Endothelial cell of umbilical vein (primary cell): Measurements from ENCODE around the gene UBE2G1. TPM values are rescaled to one million over a fixed set of nuclear protein-coding genes. Genes with fewer than 3 reads are reported as not detected.

Source experiments
- BruUV-seq: library from RNA; stranded (reverse); fragments of 400-500 nt; replicated peaks from 2 replicates; lab custom pipeline; 2021; lab: Mats Ljungman, UMichigan
- CTCF ChIA-PET: fragments of 300-600, 350-600 bp; sonication (Branson Sonifier 250); formaldehyde crosslinking; loops from one replicate; lab custom pipeline; 2021; ENCODE audit warnings: antibody characterized with exemption, inconsistent platforms; lab: Charles Lee
- POLR2A ChIA-PET: fragments of 300-600, 350-600 bp; sonication (Branson Sonifier 250); formaldehyde crosslinking; loops from one replicate; lab custom pipeline; 2021; ENCODE audit warnings: antibody characterized with exemption, inconsistent platforms; lab: Charles Lee
- DNase-seq: peaks from one replicate; pipeline ENCODE4 v3.0.0-alpha.2; 2011; ENCODE audit warnings: low read depth, low spot score
- FAIRE-seq: peaks from 2 replicates; lab custom pipeline; 2011; peaks lifted over from hg19 to GRCh38; lab: Jason Lieb, UNC
- H2AFZ ChIP-seq: 2 replicates; pipeline ENCODE4 v1.6.0; 2012; ENCODE audit warnings: low read depth, low read length, control low read depth, inconsistent platforms
- H3K27ac ChIP-seq: 2 replicates; pipeline ENCODE4 v1.5.1; 2011; ENCODE audit warnings: low read depth, mild to moderate bottlenecking, control low read depth, low read length, moderate library complexity; ENCODE audit not compliant: insufficient read depth
- H3K27me3 ChIP-seq, 2 experiments: 2 replicates each; pipeline versions ENCODE4 v1.6.0 to v1.6.1; 2011; ENCODE audit warnings: low read length in 2 of 2, mixed read lengths in 1 of 2; ENCODE audit not compliant: control insufficient read depth in 2 of 2, insufficient read depth in 2 of 2
- H3K36me3 ChIP-seq, 2 experiments: 2 replicates in 1 of 2; 3 replicates in 1 of 2; pipeline ENCODE4 v1.5.1; 2011; ENCODE audit warnings: low read length in 2 of 2, mild to moderate bottlenecking in 1 of 2, moderate library complexity in 1 of 2; ENCODE audit not compliant: control insufficient read depth in 2 of 2, insufficient read depth in 2 of 2; ENCODE audit errors: extremely low read depth in 1 of 2
- H3K4me1 ChIP-seq: 3 replicates; pipeline ENCODE4 v1.5.1; 2011; ENCODE audit warnings: mild to moderate bottlenecking, low read length; ENCODE audit not compliant: control insufficient read depth, insufficient read depth; ENCODE audit errors: extremely low read depth
- H3K4me2 ChIP-seq: 2 replicates; pipeline ENCODE4 v1.6.1; 2011; ENCODE audit warnings: low read length, control low read depth, mixed read lengths; ENCODE audit not compliant: insufficient read depth
- H3K4me3 ChIP-seq, 3 experiments: fragments of 200-600 bp in 1 of 3; sonication (generic), shearing (Covaris generic) in 1 of 3; replicated peaks in 1 of 3; 2 replicates each; pipeline ENCODE4 v1.5.1; 2011 to 2016; ENCODE audit warnings: control low read depth in 3 of 3, low read length in 3 of 3, mild to moderate bottlenecking in 2 of 3, inconsistent platforms in 1 of 3, low read depth in 1 of 3, moderate library complexity in 1 of 3; ENCODE audit not compliant: insufficient read depth in 1 of 3
- H3K79me2 ChIP-seq: 2 replicates; pipeline ENCODE4 v1.6.0; 2012; ENCODE audit warnings: low read length, inconsistent platforms; ENCODE audit not compliant: control insufficient read depth, insufficient read depth
- H3K9ac ChIP-seq: replicated peaks from 2 replicates; pipeline ENCODE3; 2011; ENCODE audit warnings: low read length, control low read depth; ENCODE audit not compliant: insufficient read depth; ENCODE audit errors: extremely low read depth
- H3K9me1 ChIP-seq: replicated peaks from 3 replicates; pipeline ENCODE4 v1.6.0; 2011; ENCODE audit warnings: mild to moderate bottlenecking, low read length; ENCODE audit not compliant: control insufficient read depth, insufficient read depth; ENCODE audit errors: extremely low read depth
- H3K9me3 ChIP-seq: replicated peaks from 2 replicates; pipeline ENCODE4 v1.5.1; 2012; ENCODE audit warnings: low read length, inconsistent platforms; ENCODE audit not compliant: control insufficient read depth, insufficient read depth
- H4K20me1 ChIP-seq: replicated peaks from 2 replicates; pipeline ENCODE3; 2011; ENCODE audit warnings: mild to moderate bottlenecking, low read length; ENCODE audit not compliant: control insufficient read depth, insufficient read depth; ENCODE audit errors: extremely low read depth
- EZH2 ChIP-seq: IDR thresholded peaks from 2 replicates; pipeline ENCODE4 v1.6.1; 2012; ENCODE audit warnings: borderline replicate concordance, low read depth, mild to moderate bottlenecking, moderate library complexity, low read length, inconsistent platforms; ENCODE audit not compliant: severe bottlenecking
- FOS ChIP-seq: IDR thresholded peaks from 2 replicates; pipeline ENCODE4 v1.6.1; 2011; ENCODE audit warnings: mild to moderate bottlenecking, low read length, moderate library complexity, borderline replicate concordance; ENCODE audit not compliant: insufficient read depth
- GATA2 ChIP-seq: IDR thresholded peaks from 2 replicates; pipeline ENCODE4 v1.7.0; 2011; ENCODE audit warnings: low read depth, mild to moderate bottlenecking, moderate library complexity, mixed read lengths, low read length; ENCODE audit not compliant: insufficient read length, insufficient read depth
- JUN ChIP-seq: IDR thresholded peaks from 2 replicates; pipeline ENCODE4 v1.6.1; 2011; ENCODE audit warnings: borderline replicate concordance, low read depth; ENCODE audit not compliant: insufficient read length, insufficient read depth
- MYC ChIP-seq: IDR thresholded peaks from one replicate; pipeline ENCODE4 v1.6.1; 2011; ENCODE audit warnings: mild to moderate bottlenecking, low read depth, low read length
- POLR2A ChIP-seq: IDR thresholded peaks from 2 replicates; pipeline ENCODE4 v1.6.1; 2012; ENCODE audit warnings: low read depth, mild to moderate bottlenecking, control low read depth, low read length
- POLR2AphosphoS5 ChIP-seq: IDR thresholded peaks from 2 replicates; pipeline ENCODE4 v1.6.1; 2012; ENCODE audit warnings: low read depth, mild to moderate bottlenecking, control low read depth, low read length, moderate library complexity; ENCODE audit not compliant: insufficient read depth
- dilution Hi-C: fragments of 300-500 bp; cut with MboI; formaldehyde crosslinking; loops from one replicate; pipeline ENCODE4 v1.15.0; 2019; ENCODE audit warnings: low sequenced_read_pairs; ENCODE audit not compliant: extremely low pct_ligation_motif_present
- intact Hi-C: fragments of 100-400 bp; cut with micrococcal nuclease; formaldehyde crosslinking; loops from one replicate; pipeline ENCODE4 v1.10.0; 2022
- polyA plus RNA-seq, 4 experiments: library from polyadenylated mRNA; depleted of rRNA in 3 of 4; stranded (reverse) in 3 of 4; unstranded in 1 of 4; fragments of >200 nt; gene quantifications; 2 replicates each; pipeline versions ENCODE4 v1.2.1 to v1.2.3, GENCODE V29; 2011 to 2012; ENCODE audit warnings: missing spikeins in 1 of 4
- total RNA-seq: library from RNA; stranded (reverse); gene quantifications from 2 replicates; pipeline ENCODE4 v1.2.3, GENCODE V29; 2021
- TF ChIP-seq, protein P1 (sequence below): IDR thresholded peaks from 2 replicates; pipeline ENCODE4 v1.6.1; 2011; ENCODE audit not compliant: insufficient read depth, insufficient read length
- TF ChIP-seq, protein P2 (sequence below), 2 donors: IDR thresholded peaks; 1 replicate in 1 of 2; 2 replicates in 1 of 2; pipeline ENCODE4 v1.5.1; 2011; ENCODE audit warnings: low read length in 2 of 2, mild to moderate bottlenecking in 2 of 2, moderate library complexity in 2 of 2, control low read depth in 1 of 2, inconsistent platforms in 1 of 2, low read depth in 1 of 2; ENCODE audit not compliant: insufficient read depth in 1 of 2; ENCODE audit errors: extremely low read depth in 1 of 2

The UBE2G1 gene
- total and polyA plus RNA-seq, 2 donors (not counting 3 experiments of a cell fraction or from before 2014, with no cell fraction given) = 29.2 to 79.6 TPM

DNA sequence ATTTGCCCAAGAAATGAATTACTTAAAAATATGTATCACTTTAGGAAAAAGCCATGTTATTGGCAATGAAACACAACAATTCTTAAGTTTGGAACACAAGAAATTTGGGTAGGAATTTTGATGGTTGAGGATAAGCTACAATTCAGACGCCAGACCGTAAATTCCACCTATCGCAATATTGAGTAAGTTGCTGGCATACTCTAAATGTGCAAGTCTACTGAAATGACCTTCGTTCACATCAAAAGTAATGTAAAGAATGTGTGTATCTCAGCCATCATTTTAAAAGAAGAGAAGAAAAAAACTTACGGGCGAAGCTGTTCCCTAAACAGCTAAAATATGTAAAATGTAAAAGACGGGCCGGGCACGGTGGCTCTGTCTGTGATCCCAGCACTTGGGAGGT is 33.4 kb downstream of the UBE2G1 start:
- POLR2A ChIA-PET = no interaction called here
- peaks cover 2% of the 10 kb centered on the region for H3K4me1 ChIP-seq
- CTCF ChIA-PET = interaction anchor here (0.6 to 1.5 kb wide), 4 partner anchors 9 to 665 kb away, joined by 3 to 4 read pairs (median 4); partner anchors contain the start of genes KIF1C and UBE2G1

More for the DNA sequence above, 33.4 kb downstream of the UBE2G1 start:
- FAIRE-seq (no peak), DNase-seq (no peak)
- Histone ChIP-seq H3K27me3 (no peaks in the 10 kb centered on the region), H3K9me1 (no peaks in the 10 kb centered on the region), H3K4me3 (no peak overlapping the region), H2AFZ (no peak overlapping the region), H4K20me1 (peaks cover 13% of the 10 kb centered on the region), H3K9ac (no peak overlapping the region), H3K36me3 (no peaks in the 10 kb centered on the region), H3K27ac (no peak overlapping the region), H3K4me2 (no peak overlapping the region), H3K9me3 (no peaks in the 10 kb centered on the region), H3K79me2 (peaks cover 96% of the 10 kb centered on the region)
- TF ChIP-seq, protein P1, sequence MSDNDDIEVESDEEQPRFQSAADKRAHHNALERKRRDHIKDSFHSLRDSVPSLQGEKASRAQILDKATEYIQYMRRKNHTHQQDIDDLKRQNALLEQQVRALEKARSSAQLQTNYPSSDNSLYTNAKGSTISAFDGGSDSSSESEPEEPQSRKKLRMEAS = no peak
- TF ChIP-seq MYC (no peak), GATA2 (no peak), JUN (no peak), POLR2AphosphoS5 (no peak), EZH2 (no peak), FOS (no peak), POLR2A (no peak)
- TF ChIP-seq, protein P2, sequence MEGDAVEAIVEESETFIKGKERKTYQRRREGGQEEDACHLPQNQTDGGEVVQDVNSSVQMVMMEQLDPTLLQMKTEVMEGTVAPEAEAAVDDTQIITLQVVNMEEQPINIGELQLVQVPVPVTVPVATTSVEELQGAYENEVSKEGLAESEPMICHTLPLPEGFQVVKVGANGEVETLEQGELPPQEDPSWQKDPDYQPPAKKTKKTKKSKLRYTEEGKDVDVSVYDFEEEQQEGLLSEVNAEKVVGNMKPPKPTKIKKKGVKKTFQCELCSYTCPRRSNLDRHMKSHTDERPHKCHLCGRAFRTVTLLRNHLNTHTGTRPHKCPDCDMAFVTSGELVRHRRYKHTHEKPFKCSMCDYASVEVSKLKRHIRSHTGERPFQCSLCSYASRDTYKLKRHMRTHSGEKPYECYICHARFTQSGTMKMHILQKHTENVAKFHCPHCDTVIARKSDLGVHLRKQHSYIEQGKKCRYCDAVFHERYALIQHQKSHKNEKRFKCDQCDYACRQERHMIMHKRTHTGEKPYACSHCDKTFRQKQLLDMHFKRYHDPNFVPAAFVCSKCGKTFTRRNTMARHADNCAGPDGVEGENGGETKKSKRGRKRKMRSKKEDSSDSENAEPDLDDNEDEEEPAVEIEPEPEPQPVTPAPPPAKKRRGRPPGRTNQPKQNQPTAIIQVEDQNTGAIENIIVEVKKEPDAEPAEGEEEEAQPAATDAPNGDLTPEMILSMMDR (IDR thresholded peaks at IDR 0.05; ENCODE audit: extremely low read depth in 1 of 2, insufficient read depth in 1 of 2, low read depth in 1 of 2, low read length in 2 of 2) = no peak
- dilution Hi-C loops (no loop called here), intact Hi-C loops (loop anchor here (5.0 kb wide), 1 partner anchor 34 kb away; the partner anchor contains the start of gene UBE2G1)
- BruUV-seq = no TSS peak
